H1 (cell line): ENCODE measurements around the gene MRPL45. TPM values are rescaled to one million over a fixed set of nuclear protein-coding genes. Genes with fewer than 3 reads are reported as not detected.

Source experiments
- POLR2A ChIP-seq, 2 experiments: IDR thresholded peaks; 1 replicate in 1 of 2; 2 replicates in 1 of 2; pipeline ENCODE4 v1.6.1; 2011; ENCODE audit warnings: low read depth in 2 of 2, low read length in 2 of 2, mild to moderate bottlenecking in 2 of 2; ENCODE audit errors: control extremely low read depth in 1 of 2
- TBP ChIP-seq: IDR thresholded peaks from 2 replicates; pipeline ENCODE4 v1.6.1; 2011; ENCODE audit warnings: low read depth, low read length, improper control_type of control experiment
- polyA plus RNA-seq, 7 experiments: library from polyadenylated mRNA; depleted of rRNA in 3 of 7; stranded (reverse) in 5 of 7; unstranded in 2 of 7; fragments of >200 nt in 5 of 7; fragments of 200-250 nt in 2 of 7; gene quantifications; 1 replicate in 5 of 7; 2 replicates in 1 of 7; 4 replicates in 1 of 7; pipeline versions ENCODE4 v1.2.1 to v1.2.3, GENCODE V29; 2011 to 2013; ENCODE audit warnings: missing spikeins in 2 of 7, mixed read lengths in 2 of 7
- total RNA-seq: library from RNA; stranded (reverse); fragmentation: NEBNext Ultra II Directional; extraction: Animal tissue kit (Norgen Biotek cat#: 25700); gene quantifications from 2 replicates; pipeline ENCODE4 v1.2.1, GENCODE V29; 2021
- TF ChIP-seq, protein P1 (sequence below): fragments of 300-600 bp; sonication (generic); IDR thresholded peaks from 2 replicates; pipeline ENCODE4 v1.7.1; 2012; ENCODE audit warnings: low read length, moderate library complexity, mild to moderate bottlenecking, inconsistent platforms; ENCODE audit not compliant: insufficient replicate concordance
- TF ChIP-seq, protein P2 (sequence below), 3 experiments: IDR thresholded peaks; 1 replicate in 2 of 3; 2 replicates in 1 of 3; pipeline versions ENCODE4 v1.5.1 to v1.6.1; 2011; ENCODE audit warnings: low read length in 3 of 3, mild to moderate bottlenecking in 3 of 3, inconsistent platforms in 2 of 3, low read depth in 1 of 3, moderate library complexity in 1 of 3; ENCODE audit not compliant: insufficient read depth in 1 of 3; ENCODE audit errors: control extremely low read depth in 1 of 3

MRPL45 gene
- total and polyA plus RNA-seq, 2 of the 8 experiments (the other 6 are each of a cell fraction or from before 2014, with no cell fraction given), result 65.6 to 71.7 TPM

DNA sequence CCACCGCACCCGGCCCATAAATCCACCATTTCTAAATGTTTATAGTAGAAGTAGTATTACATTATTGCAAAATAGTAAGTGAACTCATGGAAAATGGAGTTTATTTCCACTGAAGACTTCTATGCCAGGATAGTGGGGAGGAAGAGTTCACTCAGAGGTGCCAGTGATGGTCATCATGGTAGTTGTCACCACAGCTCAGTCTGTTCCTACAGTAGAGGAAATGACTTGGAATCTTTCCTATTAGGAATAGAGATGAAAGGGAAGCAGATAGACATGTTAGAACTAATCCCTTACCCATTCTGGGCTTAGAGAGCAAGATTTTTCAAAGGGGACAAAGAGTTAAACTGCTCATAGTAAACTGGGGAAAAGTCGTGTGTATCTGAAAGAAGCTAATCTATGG lies 20.1 kb downstream of the MRPL45 start (continued):
- TF ChIP-seq, protein P1, sequence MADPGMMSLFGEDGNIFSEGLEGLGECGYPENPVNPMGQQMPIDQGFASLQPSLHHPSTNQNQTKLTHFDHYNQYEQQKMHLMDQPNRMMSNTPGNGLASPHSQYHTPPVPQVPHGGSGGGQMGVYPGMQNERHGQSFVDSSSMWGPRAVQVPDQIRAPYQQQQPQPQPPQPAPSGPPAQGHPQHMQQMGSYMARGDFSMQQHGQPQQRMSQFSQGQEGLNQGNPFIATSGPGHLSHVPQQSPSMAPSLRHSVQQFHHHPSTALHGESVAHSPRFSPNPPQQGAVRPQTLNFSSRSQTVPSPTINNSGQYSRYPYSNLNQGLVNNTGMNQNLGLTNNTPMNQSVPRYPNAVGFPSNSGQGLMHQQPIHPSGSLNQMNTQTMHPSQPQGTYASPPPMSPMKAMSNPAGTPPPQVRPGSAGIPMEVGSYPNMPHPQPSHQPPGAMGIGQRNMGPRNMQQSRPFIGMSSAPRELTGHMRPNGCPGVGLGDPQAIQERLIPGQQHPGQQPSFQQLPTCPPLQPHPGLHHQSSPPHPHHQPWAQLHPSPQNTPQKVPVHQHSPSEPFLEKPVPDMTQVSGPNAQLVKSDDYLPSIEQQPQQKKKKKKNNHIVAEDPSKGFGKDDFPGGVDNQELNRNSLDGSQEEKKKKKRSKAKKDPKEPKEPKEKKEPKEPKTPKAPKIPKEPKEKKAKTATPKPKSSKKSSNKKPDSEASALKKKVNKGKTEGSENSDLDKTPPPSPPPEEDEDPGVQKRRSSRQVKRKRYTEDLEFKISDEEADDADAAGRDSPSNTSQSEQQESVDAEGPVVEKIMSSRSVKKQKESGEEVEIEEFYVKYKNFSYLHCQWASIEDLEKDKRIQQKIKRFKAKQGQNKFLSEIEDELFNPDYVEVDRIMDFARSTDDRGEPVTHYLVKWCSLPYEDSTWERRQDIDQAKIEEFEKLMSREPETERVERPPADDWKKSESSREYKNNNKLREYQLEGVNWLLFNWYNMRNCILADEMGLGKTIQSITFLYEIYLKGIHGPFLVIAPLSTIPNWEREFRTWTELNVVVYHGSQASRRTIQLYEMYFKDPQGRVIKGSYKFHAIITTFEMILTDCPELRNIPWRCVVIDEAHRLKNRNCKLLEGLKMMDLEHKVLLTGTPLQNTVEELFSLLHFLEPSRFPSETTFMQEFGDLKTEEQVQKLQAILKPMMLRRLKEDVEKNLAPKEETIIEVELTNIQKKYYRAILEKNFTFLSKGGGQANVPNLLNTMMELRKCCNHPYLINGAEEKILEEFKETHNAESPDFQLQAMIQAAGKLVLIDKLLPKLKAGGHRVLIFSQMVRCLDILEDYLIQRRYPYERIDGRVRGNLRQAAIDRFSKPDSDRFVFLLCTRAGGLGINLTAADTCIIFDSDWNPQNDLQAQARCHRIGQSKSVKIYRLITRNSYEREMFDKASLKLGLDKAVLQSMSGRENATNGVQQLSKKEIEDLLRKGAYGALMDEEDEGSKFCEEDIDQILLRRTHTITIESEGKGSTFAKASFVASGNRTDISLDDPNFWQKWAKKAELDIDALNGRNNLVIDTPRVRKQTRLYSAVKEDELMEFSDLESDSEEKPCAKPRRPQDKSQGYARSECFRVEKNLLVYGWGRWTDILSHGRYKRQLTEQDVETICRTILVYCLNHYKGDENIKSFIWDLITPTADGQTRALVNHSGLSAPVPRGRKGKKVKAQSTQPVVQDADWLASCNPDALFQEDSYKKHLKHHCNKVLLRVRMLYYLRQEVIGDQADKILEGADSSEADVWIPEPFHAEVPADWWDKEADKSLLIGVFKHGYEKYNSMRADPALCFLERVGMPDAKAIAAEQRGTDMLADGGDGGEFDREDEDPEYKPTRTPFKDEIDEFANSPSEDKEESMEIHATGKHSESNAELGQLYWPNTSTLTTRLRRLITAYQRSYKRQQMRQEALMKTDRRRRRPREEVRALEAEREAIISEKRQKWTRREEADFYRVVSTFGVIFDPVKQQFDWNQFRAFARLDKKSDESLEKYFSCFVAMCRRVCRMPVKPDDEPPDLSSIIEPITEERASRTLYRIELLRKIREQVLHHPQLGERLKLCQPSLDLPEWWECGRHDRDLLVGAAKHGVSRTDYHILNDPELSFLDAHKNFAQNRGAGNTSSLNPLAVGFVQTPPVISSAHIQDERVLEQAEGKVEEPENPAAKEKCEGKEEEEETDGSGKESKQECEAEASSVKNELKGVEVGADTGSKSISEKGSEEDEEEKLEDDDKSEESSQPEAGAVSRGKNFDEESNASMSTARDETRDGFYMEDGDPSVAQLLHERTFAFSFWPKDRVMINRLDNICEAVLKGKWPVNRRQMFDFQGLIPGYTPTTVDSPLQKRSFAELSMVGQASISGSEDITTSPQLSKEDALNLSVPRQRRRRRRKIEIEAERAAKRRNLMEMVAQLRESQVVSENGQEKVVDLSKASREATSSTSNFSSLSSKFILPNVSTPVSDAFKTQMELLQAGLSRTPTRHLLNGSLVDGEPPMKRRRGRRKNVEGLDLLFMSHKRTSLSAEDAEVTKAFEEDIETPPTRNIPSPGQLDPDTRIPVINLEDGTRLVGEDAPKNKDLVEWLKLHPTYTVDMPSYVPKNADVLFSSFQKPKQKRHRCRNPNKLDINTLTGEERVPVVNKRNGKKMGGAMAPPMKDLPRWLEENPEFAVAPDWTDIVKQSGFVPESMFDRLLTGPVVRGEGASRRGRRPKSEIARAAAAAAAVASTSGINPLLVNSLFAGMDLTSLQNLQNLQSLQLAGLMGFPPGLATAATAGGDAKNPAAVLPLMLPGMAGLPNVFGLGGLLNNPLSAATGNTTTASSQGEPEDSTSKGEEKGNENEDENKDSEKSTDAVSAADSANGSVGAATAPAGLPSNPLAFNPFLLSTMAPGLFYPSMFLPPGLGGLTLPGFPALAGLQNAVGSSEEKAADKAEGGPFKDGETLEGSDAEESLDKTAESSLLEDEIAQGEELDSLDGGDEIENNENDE, result no peak
- TF ChIP-seq TBP, result no peak
- no peak for TF ChIP-seq POLR2A (IDR thresholded peaks at IDR 0.05; ENCODE audit: control extremely low read depth in 1 of 2, low read depth in 2 of 2, low read length in 2 of 2)
- TF ChIP-seq, protein P2, sequence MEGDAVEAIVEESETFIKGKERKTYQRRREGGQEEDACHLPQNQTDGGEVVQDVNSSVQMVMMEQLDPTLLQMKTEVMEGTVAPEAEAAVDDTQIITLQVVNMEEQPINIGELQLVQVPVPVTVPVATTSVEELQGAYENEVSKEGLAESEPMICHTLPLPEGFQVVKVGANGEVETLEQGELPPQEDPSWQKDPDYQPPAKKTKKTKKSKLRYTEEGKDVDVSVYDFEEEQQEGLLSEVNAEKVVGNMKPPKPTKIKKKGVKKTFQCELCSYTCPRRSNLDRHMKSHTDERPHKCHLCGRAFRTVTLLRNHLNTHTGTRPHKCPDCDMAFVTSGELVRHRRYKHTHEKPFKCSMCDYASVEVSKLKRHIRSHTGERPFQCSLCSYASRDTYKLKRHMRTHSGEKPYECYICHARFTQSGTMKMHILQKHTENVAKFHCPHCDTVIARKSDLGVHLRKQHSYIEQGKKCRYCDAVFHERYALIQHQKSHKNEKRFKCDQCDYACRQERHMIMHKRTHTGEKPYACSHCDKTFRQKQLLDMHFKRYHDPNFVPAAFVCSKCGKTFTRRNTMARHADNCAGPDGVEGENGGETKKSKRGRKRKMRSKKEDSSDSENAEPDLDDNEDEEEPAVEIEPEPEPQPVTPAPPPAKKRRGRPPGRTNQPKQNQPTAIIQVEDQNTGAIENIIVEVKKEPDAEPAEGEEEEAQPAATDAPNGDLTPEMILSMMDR (IDR thresholded peaks at IDR 0.05; ENCODE audit: control extremely low read depth in 1 of 3, insufficient read depth in 1 of 3, low read depth in 1 of 3, low read length in 3 of 3), result no peak
